Measurements from ENCODE around the gene FIGNL2. TPM values are rescaled to one million over a fixed set of nuclear protein-coding genes. Genes with fewer than 3 reads are reported as not detected.

FIGNL2 gene
- total RNA-seq = not detected in 2 replicates

GRCh38 chr12:51848326-51848727, at the start of gene FIGNL2:
Gene FIGNL2, minus strand, starts transcription at chr12:51848718. Its CDS starts 26,305 bp downstream, at chr12:51822413.

GRCh38 chr12:51887476-51888315, 39.2 kb upstream of the FIGNL2 start, which contains the start of gene ANKRD33:
Gene ANKRD33, plus strand, starts transcription at chr12:51888103. Its CDS starts 84 bp downstream, at chr12:51888187.

Other genes starting within 250 kb of the FIGNL2 start
- not detected in 2 replicates for gene ANKRD33, start 39.4 kb upstream of the FIGNL2 start, total RNA-seq
- 20.2 and 32.3 TPM in 2 replicates for gene ACVRL1, start 58.8 kb upstream of the FIGNL2 start, total RNA-seq
- 6.4 and 6.6 TPM in 2 replicates for gene ACVR1B, start 103.0 kb upstream of the FIGNL2 start, total RNA-seq
- 3.0 and 6.6 TPM in 2 replicates for gene TAMALIN, start 158.2 kb upstream of the FIGNL2 start, total RNA-seq
- gene NR4A1, start 202.7 kb upstream of the FIGNL2 start, total RNA-seq = 1.8 and 6.9 TPM in 2 replicates
- gene ATG101, start 221.3 kb upstream of the FIGNL2 start, total RNA-seq = 107 and 110 TPM in 2 replicates
- not detected in 2 replicates for gene SMIM41, start 231.0 kb upstream of the FIGNL2 start, total RNA-seq